Measurements from ENCODE around the gene NUBPL.

DNA sequence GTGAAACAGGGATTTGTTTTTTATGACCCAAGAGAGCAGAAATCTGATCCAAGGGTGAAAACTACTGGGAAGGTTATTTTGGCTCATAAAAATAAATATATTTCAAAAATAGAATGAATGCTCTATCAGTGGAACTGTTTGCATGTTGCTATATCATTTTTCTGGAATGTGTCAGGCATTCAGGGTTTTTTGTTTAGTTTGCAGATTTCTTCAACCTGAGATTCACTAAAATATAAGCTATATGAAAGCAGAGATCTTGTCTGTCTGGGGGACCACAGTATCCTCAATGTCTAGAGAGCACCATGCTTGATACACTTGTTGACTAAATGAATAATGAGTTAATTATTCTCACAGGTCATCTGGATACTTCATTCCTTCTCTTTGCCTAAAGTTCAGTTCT is 165.1 kb downstream of the NUBPL start:
- TF ChIP-seq CTCF (IDR thresholded peaks at IDR 0.05) = no peak
- no peak for TF ChIP-seq POLR2A (IDR thresholded peaks at IDR 0.05)

Measured in adrenal gland (tissue), 5 donors.